ENCODE data around the gene GSTK1.

Gene GSTK1

DNA sequence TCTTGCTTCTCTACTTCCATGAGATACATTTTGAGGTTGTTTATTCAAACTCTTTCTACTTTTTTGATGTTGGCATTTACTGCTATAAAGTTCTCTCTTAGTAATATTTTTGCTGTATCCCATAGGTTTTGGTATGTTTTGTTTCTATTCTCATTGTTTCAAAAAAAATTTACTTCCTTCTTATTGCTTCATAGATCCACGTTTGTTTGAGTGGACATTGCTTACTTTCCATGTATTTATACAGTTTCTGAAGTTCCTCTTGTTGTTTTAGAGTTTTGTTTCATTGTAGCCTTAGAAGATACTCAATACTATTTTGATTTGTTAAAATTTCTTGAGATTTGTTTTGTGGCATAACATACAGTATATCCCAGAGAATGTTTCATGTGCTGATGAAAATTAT lies 27.7 kb upstream of the GSTK1 start:
- Histone ChIP-seq H3K4me1 (ENCODE audit: insufficient read depth, low read length, poor library complexity, severe bottlenecking) (no peaks in the 10 kb centered on the region), H3K4me3 (ENCODE audit: low read length, poor library complexity, severe bottlenecking) (no peak overlapping the region), H3K9me3 (ENCODE audit: insufficient read depth, low read depth, low read length) (peaks cover 8% of the 10 kb centered on the region; the same call in 1 of the 2 replicates), H2AFZ (ENCODE audit: low read length) (no peak overlapping the region), H3K9me2 (replicated peaks; ENCODE audit: low read depth, low read length) (no peaks in the 10 kb centered on the region), H3K27me3 (ENCODE audit: insufficient read depth, low read length, poor library complexity, severe bottlenecking) (peaks cover 9% of the 10 kb centered on the region), H3F3A (ENCODE audit: low read depth) (no peaks in the 10 kb centered on the region), H3K79me2 (ENCODE audit: insufficient read depth, low read length) (no peaks in the 10 kb centered on the region), H3K36me3 (ENCODE audit: insufficient read depth, low read length) (no peaks in the 10 kb centered on the region), H4K20me1 (ENCODE audit: insufficient read depth, low read length, poor library complexity, severe bottlenecking) (no peaks in the 10 kb centered on the region), H3K9ac (ENCODE audit: low read depth, low read length, poor library complexity, severe bottlenecking) (no peak overlapping the region), H3K4me2 (ENCODE audit: low read depth, low read length, poor library complexity, severe bottlenecking) (no peak overlapping the region)
- TF ChIP-seq, protein P1, sequence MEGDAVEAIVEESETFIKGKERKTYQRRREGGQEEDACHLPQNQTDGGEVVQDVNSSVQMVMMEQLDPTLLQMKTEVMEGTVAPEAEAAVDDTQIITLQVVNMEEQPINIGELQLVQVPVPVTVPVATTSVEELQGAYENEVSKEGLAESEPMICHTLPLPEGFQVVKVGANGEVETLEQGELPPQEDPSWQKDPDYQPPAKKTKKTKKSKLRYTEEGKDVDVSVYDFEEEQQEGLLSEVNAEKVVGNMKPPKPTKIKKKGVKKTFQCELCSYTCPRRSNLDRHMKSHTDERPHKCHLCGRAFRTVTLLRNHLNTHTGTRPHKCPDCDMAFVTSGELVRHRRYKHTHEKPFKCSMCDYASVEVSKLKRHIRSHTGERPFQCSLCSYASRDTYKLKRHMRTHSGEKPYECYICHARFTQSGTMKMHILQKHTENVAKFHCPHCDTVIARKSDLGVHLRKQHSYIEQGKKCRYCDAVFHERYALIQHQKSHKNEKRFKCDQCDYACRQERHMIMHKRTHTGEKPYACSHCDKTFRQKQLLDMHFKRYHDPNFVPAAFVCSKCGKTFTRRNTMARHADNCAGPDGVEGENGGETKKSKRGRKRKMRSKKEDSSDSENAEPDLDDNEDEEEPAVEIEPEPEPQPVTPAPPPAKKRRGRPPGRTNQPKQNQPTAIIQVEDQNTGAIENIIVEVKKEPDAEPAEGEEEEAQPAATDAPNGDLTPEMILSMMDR (conservative IDR thresholded peaks at IDR 0.05; ENCODE audit: low read length) = no peak
- TF ChIP-seq EZH2phosphoT487 (IDR thresholded peaks at IDR 0.05; ENCODE audit: borderline replicate concordance) = no peak

- Histone ChIP-seq H4K20me1 (ENCODE audit: insufficient read depth, low read length, poor library complexity, severe bottlenecking) (no peaks in the 10 kb centered on the region), H3K9me2 (replicated peaks; ENCODE audit: low read depth, low read length) (no peaks in the 10 kb centered on the region), H3F3A (ENCODE audit: low read depth) (no peaks in the 10 kb centered on the region), H3K9ac (ENCODE audit: low read depth, low read length, poor library complexity, severe bottlenecking) (no peak overlapping the region), H3K79me2 (ENCODE audit: insufficient read depth, low read length) (no peaks in the 10 kb centered on the region), H3K36me3 (ENCODE audit: insufficient read depth, low read length) (no peaks in the 10 kb centered on the region), H3K4me3 (ENCODE audit: low read length, poor library complexity, severe bottlenecking) (no peak overlapping the region), H2AFZ (ENCODE audit: low read length) (no peak overlapping the region), H3K4me2 (ENCODE audit: low read depth, low read length, poor library complexity, severe bottlenecking) (no peak overlapping the region), H3K4me1 (ENCODE audit: insufficient read depth, low read length, poor library complexity, severe bottlenecking) (peaks cover 3% of the 10 kb centered on the region), H3K9me3 (ENCODE audit: insufficient read depth, low read depth, low read length) (peaks cover 8% of the 10 kb centered on the region; the same call in 1 of the 2 replicates), H3K27me3 (ENCODE audit: insufficient read depth, low read length, poor library complexity, severe bottlenecking) (peaks cover 9% of the 10 kb centered on the region)
- TF ChIP-seq, protein P1 (conservative IDR thresholded peaks at IDR 0.05; ENCODE audit: low read length) = no peak
- TF ChIP-seq EZH2phosphoT487 (IDR thresholded peaks at IDR 0.05; ENCODE audit: borderline replicate concordance) = no peak
These were observed 26.7 kb upstream of the GSTK1 start for GRCh38 chr7:143236408-143236990.

GRCh38 chr7:143237366-143237765 lies 25.9 kb upstream of the GSTK1 start:
- Histone ChIP-seq H2AFZ (ENCODE audit: low read length) (no peak overlapping the region), H3K4me2 (ENCODE audit: low read depth, low read length, poor library complexity, severe bottlenecking) (no peak overlapping the region), H3K9me2 (replicated peaks; ENCODE audit: low read depth, low read length) (no peaks in the 10 kb centered on the region), H3K36me3 (ENCODE audit: insufficient read depth, low read length) (no peaks in the 10 kb centered on the region), H3K4me3 (ENCODE audit: low read length, poor library complexity, severe bottlenecking) (no peak overlapping the region), H3F3A (ENCODE audit: low read depth) (no peaks in the 10 kb centered on the region), H3K4me1 (ENCODE audit: insufficient read depth, low read length, poor library complexity, severe bottlenecking) (peaks cover 3% of the 10 kb centered on the region), H3K9ac (ENCODE audit: low read depth, low read length, poor library complexity, severe bottlenecking) (no peak overlapping the region), H3K79me2 (ENCODE audit: insufficient read depth, low read length) (no peaks in the 10 kb centered on the region), H3K9me3 (ENCODE audit: insufficient read depth, low read depth, low read length) (peaks cover 8% of the 10 kb centered on the region; the same call in 1 of the 2 replicates), H3K27me3 (ENCODE audit: insufficient read depth, low read length, poor library complexity, severe bottlenecking) (peaks cover 9% of the 10 kb centered on the region), H4K20me1 (ENCODE audit: insufficient read depth, low read length, poor library complexity, severe bottlenecking) (no peaks in the 10 kb centered on the region)
- no peak for TF ChIP-seq EZH2phosphoT487 (IDR thresholded peaks at IDR 0.05; ENCODE audit: borderline replicate concordance)
- TF ChIP-seq, protein P1 (conservative IDR thresholded peaks at IDR 0.05; ENCODE audit: low read length) = no peak
